Upper lobe of left lung (tissue), 4 donors: ENCODE results near the gene ARHGEF17.

Source experiments
- EP300 ChIP-seq, 4 donors: sonication (generic); formaldehyde crosslinking; IDR thresholded peaks; one replicate each; pipeline ENCODE4 v1.5.1; 2017; ENCODE audit warnings: antibody characterized with exemption in 4 of 4, control low read depth in 2 of 4
- POLR2AphosphoS5 ChIP-seq, 2 donors: sonication (generic); formaldehyde crosslinking; IDR thresholded peaks; one replicate each; pipeline ENCODE4 v1.5.1; 2017; ENCODE audit warnings: antibody characterized with exemption in 2 of 2
- TF ChIP-seq, protein P1 (sequence below), 6 experiments: fragments of 450-650 bp in 4 of 6; fragments of 200-600 bp in 2 of 6; sonication (generic) in 2 of 6; IDR thresholded peaks; one replicate each; pipeline ENCODE4 v1.5.1; 2016 to 2019; ENCODE audit warnings: antibody characterized with exemption in 6 of 6

DNA sequence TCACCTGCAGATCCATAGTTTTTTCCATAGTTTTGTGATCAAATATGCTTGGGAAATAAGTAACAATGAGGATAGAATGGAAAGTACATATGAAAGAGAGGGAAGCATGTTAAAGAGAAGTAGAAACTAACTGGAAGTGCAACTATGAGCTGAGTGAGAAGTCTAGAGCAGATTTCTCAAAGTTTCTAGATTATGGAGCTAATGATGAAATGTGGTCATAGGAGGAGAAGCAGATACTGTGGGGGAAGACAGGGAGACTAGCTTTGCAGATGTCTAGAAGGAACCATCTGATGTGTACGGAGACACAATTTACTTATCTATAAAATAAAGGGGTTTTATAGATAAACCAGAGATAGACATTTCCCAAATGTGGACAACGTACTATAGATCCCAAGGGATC lies 105.2 kb downstream of the ARHGEF17 start:
- TF ChIP-seq, protein P1, sequence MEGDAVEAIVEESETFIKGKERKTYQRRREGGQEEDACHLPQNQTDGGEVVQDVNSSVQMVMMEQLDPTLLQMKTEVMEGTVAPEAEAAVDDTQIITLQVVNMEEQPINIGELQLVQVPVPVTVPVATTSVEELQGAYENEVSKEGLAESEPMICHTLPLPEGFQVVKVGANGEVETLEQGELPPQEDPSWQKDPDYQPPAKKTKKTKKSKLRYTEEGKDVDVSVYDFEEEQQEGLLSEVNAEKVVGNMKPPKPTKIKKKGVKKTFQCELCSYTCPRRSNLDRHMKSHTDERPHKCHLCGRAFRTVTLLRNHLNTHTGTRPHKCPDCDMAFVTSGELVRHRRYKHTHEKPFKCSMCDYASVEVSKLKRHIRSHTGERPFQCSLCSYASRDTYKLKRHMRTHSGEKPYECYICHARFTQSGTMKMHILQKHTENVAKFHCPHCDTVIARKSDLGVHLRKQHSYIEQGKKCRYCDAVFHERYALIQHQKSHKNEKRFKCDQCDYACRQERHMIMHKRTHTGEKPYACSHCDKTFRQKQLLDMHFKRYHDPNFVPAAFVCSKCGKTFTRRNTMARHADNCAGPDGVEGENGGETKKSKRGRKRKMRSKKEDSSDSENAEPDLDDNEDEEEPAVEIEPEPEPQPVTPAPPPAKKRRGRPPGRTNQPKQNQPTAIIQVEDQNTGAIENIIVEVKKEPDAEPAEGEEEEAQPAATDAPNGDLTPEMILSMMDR (IDR thresholded peaks at IDR 0.05), result no peak
- TF ChIP-seq EP300 (IDR thresholded peaks at IDR 0.05) (no peak), POLR2AphosphoS5 (IDR thresholded peaks at IDR 0.05) (no peak)
